Cardiac septum (tissue), 1 donor: Measurements from ENCODE around the gene C1orf74. TPM values are rescaled to one million over a fixed set of nuclear protein-coding genes. Genes with fewer than 3 reads are reported as not detected.

Source experiments
- total RNA-seq: library from RNA; stranded (reverse); fragmentation: NEBNext Ultra II Directional; extraction: Animal tissue kit (Norgen Biotek cat#: 25700); gene quantifications from one replicate; pipeline ENCODE4 v1.2.1, GENCODE V29; 2021
- donor health status: DM: no; HTN: no; CAD: no.

Gene C1orf74
- total RNA-seq, 1 donor from 2014 or later: 1.6 TPM

Other genes starting within 250 kb of the C1orf74 start
- not detected for gene CAMK1G, start 200.8 kb downstream of the C1orf74 start, total RNA-seq
- 3.6 TPM for gene LAMB3, start 132.1 kb downstream of the C1orf74 start, total RNA-seq
- gene G0S2, start 109.1 kb downstream of the C1orf74 start, total RNA-seq: 246 TPM
- gene HSD11B1, start 79.7 kb downstream of the C1orf74 start, total RNA-seq: 15.0 TPM
- 1.00 TPM for gene TRAF3IP3, start 28.5 kb downstream of the C1orf74 start, total RNA-seq
- gene IRF6, start 21.6 kb upstream of the C1orf74 start, total RNA-seq: 34.0 TPM
- 4.1 TPM for gene UTP25, start 43.4 kb upstream of the C1orf74 start, total RNA-seq
- 0.03 TPM for gene SYT14, start 153.7 kb upstream of the C1orf74 start, total RNA-seq